Fibroblast of gingiva (primary cell): Measurements from ENCODE around the gene ZNF883.
"Not testable (repeated sequence)": the region's sequence is repeated elsewhere in the genome, so short reads cannot be mapped to it uniquely, and the experiment has no call there.

Experiments
- DNase-seq: peaks from one replicate; pipeline ENCODE4 v3.0.0-alpha.2; 2011; ENCODE audit warnings: low read depth

ZNF883 gene

DNA sequence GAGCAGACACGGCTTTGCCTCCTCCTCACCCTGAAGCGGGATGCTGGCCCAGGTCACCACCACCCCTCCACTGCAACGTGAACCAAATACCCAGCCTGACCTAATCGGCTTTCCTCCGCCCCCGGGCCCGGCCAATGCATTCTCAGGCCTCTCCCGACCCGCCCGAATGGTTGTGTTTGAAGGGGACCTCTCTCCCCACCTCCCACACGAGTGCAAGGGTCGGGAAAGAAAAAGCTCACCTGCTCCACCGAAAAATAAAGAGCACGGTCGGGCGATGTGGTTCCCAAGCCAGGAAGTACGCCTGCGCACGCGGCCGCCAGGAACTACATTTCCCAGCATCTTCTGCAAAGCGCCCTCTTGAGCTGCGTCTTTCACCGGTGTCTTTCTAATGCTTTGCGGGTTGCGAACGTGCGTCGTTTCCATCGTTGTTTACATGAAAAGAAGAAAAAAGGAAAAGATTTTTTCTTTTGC is at the start of gene ZNF883:
Gene ZNF883, minus strand, starts transcription at position 282 of the 471 bp plus-strand sequence.
- DNase-seq: peak; percentile 69

DNA sequence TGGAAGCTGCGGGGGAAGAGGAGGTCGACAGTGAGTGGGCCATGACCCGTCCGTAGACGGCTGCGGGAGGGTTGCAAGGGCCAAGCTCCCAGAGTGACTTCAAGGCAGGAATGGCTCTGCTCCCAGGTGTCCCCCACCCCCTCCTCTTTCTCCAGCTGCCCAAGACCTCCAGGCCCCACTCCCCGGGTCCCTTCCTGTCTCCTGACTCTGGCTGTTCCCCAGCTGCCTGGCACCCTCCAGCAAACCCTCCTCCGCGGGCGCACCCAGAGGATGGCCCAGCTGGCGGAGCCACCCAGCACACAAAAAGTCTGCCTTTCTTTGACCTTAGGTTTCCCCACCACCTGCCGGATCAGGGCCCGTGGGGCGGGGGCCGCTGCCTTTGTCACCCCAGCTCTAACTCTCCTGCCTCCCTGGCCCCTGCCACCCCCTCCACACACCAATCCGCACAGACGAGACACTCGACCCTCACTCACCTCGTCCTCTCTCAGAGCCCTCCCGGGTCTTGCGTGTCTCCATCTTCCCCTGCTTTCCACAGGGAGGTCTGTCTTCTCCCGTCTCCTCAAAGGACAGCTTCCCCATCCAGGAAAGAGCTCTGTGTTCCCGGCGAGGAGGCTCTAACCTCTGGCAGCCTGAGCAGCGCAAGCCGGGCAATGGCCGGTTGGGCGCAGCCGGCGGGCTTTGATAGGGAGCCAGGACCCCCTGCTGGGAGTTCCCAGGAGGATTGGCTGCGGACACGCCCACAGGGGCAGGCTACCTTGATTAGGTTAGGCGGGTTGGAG is 49.3 kb upstream of the ZNF883 start:
- not testable (repeated sequence) for DNase-seq

DNA sequence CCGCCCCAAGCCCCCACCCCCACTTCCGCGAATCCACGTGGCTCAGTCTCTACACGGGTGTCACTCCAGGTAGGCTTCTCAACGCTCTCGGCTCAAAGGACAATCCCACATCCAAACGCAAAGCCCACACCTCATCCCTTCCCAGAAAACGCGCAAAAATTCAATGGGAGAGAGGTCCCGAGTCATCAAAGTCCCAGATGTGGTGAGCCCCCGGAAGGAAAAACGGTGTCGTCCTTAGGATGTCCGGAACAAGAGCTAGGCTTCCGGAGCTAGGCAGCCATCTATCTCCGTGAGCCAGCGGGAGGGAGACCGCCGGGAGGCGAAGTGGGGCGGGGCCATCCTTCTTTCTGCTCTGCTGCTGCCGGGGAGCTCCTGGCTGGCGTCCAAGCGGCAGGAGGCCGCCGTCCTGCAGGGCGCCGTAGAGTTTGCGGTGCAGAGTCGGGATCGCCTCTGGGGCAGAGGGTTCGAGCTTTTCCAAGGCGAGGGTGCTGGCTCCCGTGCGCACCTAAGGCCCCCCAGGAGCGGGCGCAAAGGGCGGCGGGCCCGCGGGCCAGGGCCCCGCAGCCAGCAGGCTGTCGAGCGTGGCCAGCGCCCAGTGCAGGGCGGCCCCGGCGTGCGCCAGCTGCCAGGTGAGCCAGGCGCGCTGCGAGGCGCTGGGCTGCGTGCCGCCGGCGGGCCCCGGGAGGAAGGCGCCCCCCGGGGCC is 47.7 kb upstream of the ZNF883 start:
- DNase-seq: not testable (repeated sequence)

DNA sequence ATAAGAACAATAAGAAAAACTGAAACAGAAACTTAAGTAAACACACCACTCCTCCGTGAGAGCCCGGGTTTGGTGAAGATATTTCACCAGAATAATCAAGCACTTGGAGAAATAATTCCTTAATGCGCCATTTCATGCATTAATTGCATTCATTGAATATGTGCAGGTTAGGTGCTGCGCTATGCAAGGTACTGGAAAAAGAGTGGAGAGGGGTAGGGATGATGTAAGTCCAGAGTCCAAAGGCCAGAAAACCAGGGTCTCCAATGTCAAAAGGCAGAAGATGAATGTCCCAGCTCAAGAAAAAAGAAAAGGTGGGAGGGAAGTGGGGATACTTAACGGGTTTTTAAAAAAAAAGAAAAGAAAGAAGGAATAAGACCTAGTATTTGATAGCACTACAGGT is 45.2 kb upstream of the ZNF883 start:
- DNase-seq: no peak

DNA sequence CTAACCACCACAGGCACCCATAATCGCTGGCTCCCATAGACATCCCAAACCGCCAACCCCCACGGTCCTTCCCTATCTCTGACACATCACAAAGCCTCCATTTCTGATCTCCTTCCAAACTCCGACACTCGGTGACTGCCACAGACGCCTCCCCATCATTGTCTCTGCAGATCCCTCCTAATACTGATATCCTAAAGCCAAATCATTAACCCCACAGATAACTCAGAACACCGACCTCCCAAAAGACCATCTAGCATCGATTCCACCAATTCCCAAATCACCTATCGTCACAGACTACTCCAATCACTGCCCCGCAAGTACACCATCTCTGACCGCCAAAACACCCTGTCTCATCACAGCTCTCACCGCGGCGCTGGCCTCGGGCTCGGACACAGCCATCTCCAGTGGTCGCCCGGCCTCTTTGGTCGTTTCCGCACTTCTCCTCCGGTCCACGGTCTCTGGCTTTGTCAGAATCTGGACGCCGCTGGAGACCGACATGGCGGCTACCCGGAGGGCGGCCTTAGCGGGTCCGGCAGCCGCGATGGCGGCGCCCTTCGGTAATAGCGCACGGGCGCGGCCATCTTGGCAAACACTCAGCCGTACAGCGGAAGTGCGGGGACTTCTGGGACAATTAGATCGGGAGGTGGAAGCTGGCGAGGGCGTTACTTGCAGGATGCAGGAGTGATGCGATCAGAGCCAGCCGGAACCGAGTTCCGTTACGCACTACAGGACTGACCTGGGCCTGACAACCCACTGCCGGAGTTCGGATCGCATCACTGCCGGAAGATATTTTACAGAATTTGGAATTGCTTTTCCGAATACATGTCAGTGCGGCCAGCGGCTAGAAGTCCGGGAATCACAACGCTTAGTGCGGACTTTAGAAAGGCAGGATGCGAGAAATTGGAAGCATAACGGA is 44.5 kb upstream of the ZNF883 start, which contains the start of gene ZFP37:
Gene ZFP37, minus strand, starts transcription at position 534 of the 916 bp plus-strand sequence. Its CDS starts 36 bp downstream, at position 498.
- peak; percentile 97 for DNase-seq

DNA sequence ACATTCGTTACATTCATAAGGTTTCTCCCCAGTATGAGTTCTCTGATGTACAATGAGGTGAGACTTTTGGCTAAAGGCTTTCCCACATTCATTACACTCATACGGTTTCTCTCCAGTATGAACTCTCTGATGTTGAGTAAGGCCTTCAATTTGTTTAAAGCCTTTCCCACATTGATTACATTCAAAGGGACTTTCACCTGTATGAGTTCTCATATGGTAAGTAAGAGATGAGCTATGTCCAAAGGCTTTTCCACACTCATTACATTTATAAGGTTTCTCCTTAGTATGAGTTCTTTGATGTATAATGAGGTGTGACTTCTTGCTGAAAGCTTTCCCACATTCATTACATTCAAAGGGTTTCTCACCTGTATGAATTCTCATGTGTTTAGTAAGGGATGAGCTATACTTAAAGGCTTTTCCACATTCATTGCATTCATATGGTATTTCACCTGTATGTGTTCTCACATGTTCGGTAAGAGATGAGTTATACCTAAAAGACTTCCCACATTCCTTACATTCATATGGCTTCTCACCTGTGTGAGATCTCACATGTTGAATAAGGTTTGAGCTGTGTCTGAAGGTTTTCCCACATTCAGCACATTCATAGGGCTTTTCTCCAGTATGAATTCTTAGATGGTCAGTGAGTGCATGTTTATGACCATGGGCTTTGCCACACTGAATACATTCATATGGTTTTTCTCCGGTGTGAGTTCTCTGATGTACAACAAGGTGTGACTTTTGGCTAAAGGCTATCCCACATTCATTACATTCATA is 31.1 kb upstream of the ZNF883 start:
- DNase-seq: no peak

DNA sequence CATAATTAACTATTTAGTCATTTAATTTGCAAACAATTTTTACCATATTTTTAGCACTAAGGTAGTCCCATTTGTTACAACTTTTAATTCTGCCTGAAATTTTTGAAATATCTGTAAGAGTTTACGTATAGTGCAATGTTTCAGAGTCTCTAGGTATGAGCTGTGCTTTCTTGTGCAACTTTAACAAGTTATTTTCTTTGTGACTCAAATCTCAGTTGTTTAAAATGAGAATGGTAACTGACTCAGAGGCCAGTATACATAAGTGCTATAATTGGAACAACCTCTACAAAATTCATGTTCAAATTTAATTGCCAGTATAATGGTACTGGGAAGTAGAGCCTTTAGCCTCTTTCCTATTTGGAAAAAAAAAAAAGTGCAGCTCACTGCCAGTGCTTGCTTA is 14.2 kb upstream of the ZNF883 start:
- DNase-seq: no peak

DNA sequence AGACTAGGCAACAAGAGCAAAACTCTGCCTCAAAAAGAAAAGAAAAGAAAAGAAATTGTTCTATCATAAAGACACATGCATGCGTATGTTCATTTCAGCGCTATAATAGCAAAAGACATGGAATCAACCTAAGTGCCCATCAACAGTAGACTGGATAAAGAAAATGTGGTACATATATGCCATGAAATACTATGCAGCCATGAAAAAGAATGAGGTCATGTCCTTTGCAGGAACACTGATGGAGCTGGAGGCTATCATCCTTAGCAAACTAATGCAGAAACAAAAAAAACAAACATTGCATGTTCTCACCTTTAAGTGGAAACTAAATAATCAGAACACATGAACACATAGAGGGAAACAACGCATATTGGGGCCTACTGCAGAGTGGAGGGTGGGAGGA is 6.3 kb upstream of the ZNF883 start:
- DNase-seq: no peak

DNA sequence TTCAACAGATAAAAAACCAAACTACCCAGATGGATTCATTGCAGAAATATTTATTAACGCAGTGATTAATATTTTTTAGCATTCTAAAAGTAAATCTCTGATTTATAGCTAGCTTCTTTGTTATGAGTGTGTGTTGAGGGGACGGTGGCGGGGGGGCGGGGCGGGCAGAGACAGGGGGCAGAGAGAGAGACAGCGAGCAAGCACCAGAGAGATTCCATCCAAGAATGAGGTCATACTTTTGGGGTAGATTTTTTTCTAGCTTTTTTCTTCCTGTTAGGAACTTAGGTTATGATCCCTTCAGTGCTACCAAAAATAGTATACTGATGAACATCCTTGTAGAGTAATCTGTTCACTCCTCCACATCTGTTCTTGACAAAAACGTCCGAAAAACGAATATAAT is 500 bp upstream of the ZNF883 start:
- DNase-seq: no peak

DNA sequence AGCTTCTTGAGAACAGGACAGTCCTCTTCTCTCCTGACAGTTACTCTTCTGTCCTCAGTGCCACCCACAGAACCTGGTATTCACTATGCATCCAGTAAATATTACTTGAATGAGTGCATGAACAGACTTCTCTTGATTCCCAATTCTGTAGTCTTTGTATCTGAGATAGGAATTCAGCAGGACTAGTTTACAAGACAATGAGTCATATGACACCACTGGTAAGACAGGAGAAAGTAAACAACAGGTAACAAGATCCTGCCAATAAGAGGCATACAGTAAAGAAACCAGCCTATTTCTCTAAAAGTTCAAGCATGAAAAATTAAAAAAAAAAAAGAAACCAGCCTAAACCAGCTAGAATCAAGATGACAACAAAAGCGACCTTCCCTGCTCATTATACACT is 6.2 kb downstream of the ZNF883 start:
- no peak for DNase-seq

DNA sequence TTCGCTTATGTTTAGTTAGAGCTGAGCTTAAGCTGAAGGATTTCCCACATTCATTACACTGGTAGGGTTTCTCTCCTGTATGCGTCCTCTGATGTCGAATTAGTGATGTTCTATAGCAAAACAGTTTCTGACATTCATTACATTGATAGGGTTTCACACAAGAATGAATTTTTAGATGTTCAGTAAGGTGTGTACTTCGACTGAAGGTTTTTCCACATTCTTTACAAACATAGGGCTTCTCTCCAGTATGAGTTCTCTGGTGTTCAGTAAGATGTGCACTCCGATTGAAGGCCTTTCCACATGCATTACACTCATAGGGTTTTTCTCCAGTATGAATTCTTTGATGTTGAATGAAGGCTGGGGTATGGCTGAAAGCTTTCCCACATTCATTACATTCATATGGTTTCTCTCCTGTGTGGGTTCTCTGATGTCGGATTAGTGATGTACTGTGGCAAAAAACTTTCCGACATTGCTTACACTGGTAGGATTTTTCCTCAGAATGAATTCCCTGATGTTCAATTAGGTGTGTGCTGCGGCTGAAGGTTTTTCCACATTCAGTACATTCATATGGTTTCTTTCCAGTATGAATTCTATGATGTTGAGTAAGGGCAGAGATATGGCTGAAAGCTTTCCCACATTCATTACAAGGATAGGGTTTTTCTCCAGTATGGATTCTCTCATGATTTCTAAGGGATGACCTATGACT is 14.6 kb downstream of the ZNF883 start:
- DNase-seq: no peak

DNA sequence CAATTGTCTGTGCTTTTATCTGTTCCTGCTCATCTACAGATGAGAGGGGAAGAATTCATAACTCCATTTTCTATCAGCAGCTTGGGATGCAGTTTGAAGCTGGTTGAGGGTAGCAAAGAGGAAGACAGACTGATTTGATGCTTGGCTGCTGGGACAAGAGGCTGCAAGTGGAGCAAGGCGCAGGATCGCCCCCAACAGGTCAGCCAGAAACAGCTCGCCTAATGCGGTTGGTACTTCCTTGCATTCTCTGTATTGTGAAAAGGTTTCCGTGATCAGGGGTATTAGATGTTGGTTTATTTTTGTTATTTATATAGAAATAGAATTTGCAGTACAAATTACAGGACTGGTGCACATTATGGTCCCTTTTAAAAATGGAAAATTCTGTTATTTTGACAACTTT is 40.6 kb downstream of the ZNF883 start:
- DNase-seq: no peak

DNA sequence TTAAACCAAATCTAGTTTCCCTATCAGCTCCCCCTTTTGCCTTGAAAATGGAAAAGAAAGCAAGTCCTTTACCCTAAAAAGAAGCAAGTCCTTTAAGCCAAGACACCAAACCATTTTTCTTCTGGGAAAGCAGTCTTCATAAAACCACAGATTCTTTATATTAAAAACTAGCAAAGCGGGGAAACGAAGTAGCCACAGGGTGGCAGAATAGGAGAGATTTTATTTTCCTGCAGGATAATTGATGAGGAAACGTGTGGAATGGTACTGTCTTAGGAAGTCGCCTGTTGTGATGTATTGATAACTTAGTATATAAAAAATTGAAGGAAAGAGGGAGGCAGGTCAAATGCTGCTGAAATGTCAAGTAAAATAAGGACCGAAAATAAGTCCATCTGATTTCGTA is 41.1 kb downstream of the ZNF883 start:
- no peak for DNase-seq

DNA sequence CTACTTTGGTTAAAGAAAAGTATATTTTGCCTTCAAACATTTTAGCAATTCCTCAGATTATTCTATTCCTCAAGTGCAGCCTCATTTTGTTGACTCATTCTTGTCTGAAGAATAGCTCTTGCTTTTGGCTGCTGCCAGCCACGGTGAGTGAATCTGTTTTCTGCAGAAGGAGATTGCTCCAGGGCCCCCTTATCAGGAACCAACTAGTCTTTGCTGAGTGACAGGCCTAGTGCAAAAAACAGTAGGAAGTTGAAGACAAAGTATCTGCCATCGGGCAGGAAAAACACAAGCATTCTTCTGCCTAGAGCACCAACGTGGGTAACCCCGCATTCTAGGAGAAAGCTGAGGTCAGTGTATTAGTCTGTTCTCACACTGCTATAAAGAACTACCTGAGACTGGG is 42.3 kb downstream of the ZNF883 start:
- DNase-seq: no peak

DNA sequence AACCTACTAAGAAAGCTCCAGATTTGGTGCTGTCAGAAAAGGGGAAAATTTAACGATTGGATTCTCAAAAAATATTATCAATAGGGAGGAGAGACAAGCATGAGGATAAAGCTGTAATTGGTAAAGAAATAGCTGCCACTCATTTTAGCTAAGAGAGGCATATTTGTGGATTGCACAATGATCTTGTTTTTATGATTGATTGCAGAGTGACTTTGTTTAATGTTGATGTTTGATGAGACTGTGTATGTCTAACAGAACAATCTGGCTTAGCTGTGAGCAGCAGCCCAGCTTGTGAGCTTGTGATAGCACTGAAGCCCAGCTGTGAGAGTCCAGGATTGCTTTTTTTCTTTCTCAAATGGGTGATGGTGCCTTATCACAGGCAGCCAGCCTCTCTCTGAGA is 56.4 kb downstream of the ZNF883 start:
- no peak for DNase-seq

DNA sequence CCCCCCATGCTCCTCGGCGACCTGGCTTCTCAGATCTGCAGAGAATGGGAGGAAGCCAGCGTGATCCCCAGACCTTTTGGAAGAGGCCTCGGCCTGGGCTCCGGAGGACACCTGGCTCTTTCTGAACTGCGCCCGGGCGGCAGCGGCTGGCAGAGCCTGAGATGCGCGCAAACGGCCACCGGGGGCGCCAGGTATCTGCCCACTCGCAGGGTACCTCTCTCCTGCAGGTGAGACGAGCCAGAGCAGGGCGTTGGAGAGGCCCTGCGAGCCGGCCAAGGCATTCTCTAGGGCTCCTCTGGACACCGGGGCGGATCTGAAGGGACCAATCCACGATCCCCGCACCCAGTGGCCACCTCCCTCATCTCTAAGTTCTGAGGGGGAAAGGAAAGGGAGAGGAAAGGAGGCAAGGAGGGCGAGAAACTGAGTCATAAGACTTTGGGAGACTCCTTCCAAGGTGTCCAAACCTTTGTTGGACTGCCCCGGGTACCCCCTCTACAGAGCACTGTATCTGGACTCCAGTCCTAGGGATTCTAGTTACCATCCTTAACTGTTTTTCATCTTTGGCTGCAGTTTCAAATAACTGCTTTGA is 66.3 kb downstream of the ZNF883 start:
- DNase-seq: no peak

DNA sequence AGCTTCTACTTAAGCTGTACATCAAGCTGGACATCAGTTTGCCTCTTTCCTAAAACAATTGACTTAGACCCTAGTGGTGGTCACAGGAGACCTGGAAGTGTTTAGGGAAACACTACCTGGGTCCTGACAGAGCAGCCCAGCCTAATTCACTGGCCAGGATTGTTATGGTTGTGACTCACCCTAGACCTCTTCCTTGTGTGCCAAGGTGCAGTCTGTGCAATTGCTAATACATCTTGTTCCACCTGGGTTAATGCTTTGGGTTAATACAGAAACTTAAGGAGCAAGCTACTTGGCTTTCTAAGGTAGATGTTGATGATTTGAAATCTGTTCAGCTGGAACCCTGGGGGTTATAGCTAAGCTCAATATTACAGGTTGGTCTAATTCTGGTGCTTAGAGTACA is 72.6 kb downstream of the ZNF883 start:
- no peak for DNase-seq

DNA sequence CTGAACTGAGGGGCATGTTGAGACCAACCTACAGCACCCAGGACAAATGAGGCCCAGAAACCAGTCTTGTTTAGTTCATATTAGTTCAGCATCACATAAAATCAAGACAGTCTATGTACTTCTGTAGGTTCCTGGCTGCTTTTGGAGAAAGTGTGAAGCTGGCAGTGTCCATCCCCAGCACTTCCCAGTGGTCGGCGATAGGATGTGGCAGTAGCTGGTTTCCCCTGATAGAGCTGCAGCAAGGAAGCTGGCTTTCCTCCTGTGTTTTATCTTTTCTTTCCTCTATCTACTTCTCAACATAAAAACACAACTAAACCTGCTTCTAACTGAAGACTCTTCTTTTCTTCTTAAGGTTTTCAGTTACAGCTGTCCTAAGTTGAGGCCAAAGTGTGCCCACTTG is 78.3 kb downstream of the ZNF883 start:
- no peak for DNase-seq

DNA sequence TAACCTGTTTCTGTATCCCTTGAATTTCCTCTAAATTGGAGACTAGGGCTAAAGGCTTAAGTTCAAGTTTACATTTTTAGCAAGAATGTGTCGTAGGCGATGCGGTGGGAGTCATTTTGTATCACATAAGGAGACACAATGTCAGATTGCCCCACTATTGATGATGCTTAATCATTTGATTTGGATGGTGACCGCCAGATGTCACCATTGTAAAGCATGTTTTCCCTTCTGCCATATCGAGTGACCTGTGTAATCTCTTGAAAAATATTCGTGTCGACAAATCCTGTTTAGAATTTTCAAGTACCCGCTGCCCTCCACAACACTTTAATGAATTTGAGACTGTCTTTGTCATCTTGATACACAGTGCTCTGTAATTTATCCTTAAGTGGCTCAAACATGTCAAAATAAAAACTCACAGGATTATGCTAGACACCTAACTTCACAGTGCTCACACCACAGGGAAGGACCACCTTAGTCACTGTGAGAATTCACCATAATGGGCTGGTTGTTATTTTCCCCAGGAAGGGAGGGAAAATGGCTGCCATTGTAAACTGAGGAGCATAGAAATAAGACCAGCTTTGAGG is 86.8 kb downstream of the ZNF883 start:
- DNase-seq: peak; percentile 6

DNA sequence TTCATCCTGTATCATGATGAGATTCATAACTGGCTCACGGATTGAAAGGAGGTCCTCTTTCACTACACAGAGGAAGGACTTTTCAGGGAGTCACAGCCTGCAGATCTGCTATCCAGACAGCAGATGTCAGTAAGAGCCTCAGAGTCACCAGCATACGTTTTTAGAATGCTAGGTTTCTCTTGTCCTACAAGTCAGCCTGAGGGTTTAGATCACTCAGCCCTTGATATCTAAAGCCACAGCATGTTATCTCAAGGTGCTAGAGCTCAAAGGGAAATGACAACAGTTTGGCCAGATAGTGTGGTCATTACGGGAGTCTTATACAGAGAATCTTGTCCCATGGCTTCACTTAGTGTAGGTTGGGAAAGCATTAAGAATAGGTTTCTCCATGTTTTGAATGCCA is 90.4 kb downstream of the ZNF883 start:
- DNase-seq: peak; percentile 52
